ENCODE results near the gene MRPS2.
"Not testable (repeated sequence)": the region's sequence is repeated elsewhere in the genome, so short reads cannot be mapped to it uniquely, and the experiment has no call there.

Gene MRPS2

GRCh38 chr9:135499326-135500070 lies 984 bp upstream of the MRPS2 start:
- peak; percentile 67 to 85 for DNase-seq (ENCODE audit: low read depth in 2 of 2)

- DNase-seq (ENCODE audit: low read depth in 2 of 2) = no peak
Measured at GRCh38 chr9:135500071-135500524, 384 bp upstream of the MRPS2 start.

GRCh38 chr9:135501261-135502167 lies 1.0 kb downstream of the MRPS2 start:
- peak in 1 of 2 donors; percentile 14 for DNase-seq (ENCODE audit: low read depth in 2 of 2)

GRCh38 chr9:135502168-135502872 lies 1.8 kb downstream of the MRPS2 start:
- DNase-seq (ENCODE audit: low read depth in 2 of 2) = no peak

GRCh38 chr9:135502873-135503321 lies 2.4 kb downstream of the MRPS2 start:
- DNase-seq (ENCODE audit: low read depth in 2 of 2) = no peak

- DNase-seq (ENCODE audit: low read depth in 2 of 2) = no peak
Measured at GRCh38 chr9:135503371-135504261, 3.1 kb downstream of the MRPS2 start.

- DNase-seq (ENCODE audit: low read depth in 2 of 2) = peak in 1 of 2 donors; percentile 43
Measured at GRCh38 chr9:135504262-135505243, 4.1 kb downstream of the MRPS2 start.

GRCh38 chr9:135505406-135506187 lies 5.1 kb downstream of the MRPS2 start:
- DNase-seq (ENCODE audit: low read depth in 2 of 2) = no peak

- no peak for DNase-seq (ENCODE audit: low read depth in 2 of 2)
Measured at GRCh38 chr9:135506327-135507103, 6.0 kb downstream of the MRPS2 start.

GRCh38 chr9:135507104-135508035 lies 6.9 kb downstream of the MRPS2 start:
- no peak for DNase-seq (ENCODE audit: low read depth in 2 of 2)

GRCh38 chr9:135508211-135508820 lies 7.8 kb downstream of the MRPS2 start:
- no peak for DNase-seq (ENCODE audit: low read depth in 2 of 2)

- no peak for DNase-seq (ENCODE audit: low read depth in 2 of 2)
Measured at GRCh38 chr9:135509458-135509857, 9.0 kb downstream of the MRPS2 start.

GRCh38 chr9:135512241-135512603 lies 11.7 kb downstream of the MRPS2 start:
- no peak for DNase-seq (ENCODE audit: low read depth in 2 of 2)

- DNase-seq (ENCODE audit: low read depth in 2 of 2) = no peak
Measured at GRCh38 chr9:135512904-135513303, 12.4 kb downstream of the MRPS2 start.

- no peak for DNase-seq (ENCODE audit: low read depth in 2 of 2)
Measured at GRCh38 chr9:135513351-135513846, 12.9 kb downstream of the MRPS2 start.

- DNase-seq (ENCODE audit: low read depth in 2 of 2) = not testable (repeated sequence)
Measured at GRCh38 chr9:135513906-135514305, 13.4 kb downstream of the MRPS2 start.
